OCI-LY7 (cell line): Measurements from ENCODE around the gene MAP4K1. TPM values are rescaled to one million over a fixed set of nuclear protein-coding genes. Genes with fewer than 3 reads are reported as not detected.

Experiments used
- BruUV-seq: library from RNA; stranded (reverse); fragments of 400-500 nt; replicated peaks from 2 replicates; lab custom pipeline; 2021; lab: Mats Ljungman, UMichigan
- CTCF ChIA-PET: fragments of 300-600 bp; sonication (Branson Sonifier 250); formaldehyde crosslinking; loops from one replicate; lab custom pipeline; 2022; ENCODE audit warnings: antibody characterized with exemption; ENCODE audit not compliant: unreplicated experiment; lab: Charles Lee
- POLR2A ChIA-PET: fragments of 300-600 bp; sonication (Branson Sonifier 250); formaldehyde crosslinking; loops from one replicate; lab custom pipeline; 2022; ENCODE audit warnings: antibody characterized with exemption; lab: Charles Lee
- DNase-seq: peaks from one replicate; pipeline ENCODE4 v3.0.0-alpha.2; 2015; ENCODE audit warnings: low spot score
- H2AFZ ChIP-seq: fragments of 200-600 bp; sonication (generic), shearing (Covaris generic); 2 replicates; pipeline ENCODE4 v1.6.1; 2014; ENCODE audit warnings: mild to moderate bottlenecking, antibody characterized with exemption, low read length, moderate library complexity
- H3K27ac ChIP-seq: fragments of 200-600 bp; sonication (generic); 2 replicates; pipeline ENCODE4 v1.5.1; 2014; ENCODE audit warnings: mixed run types, low read depth, mild to moderate bottlenecking, moderate library complexity, low read length, inconsistent platforms; ENCODE audit not compliant: poor library complexity, severe bottlenecking
- H3K36me3 ChIP-seq: fragments of 200-600 bp; sonication (generic); 2 replicates; pipeline ENCODE4 v1.6.1; 2014; ENCODE audit warnings: mild to moderate bottlenecking, antibody characterized with exemption, low read length, moderate library complexity, mixed read lengths; ENCODE audit not compliant: insufficient read depth
- H3K4me1 ChIP-seq: fragments of 200-600 bp; sonication (generic); 2 replicates; pipeline ENCODE4 v1.5.1; 2014; ENCODE audit warnings: mild to moderate bottlenecking, low read length; ENCODE audit not compliant: insufficient read depth, poor library complexity, severe bottlenecking
- H3K4me2 ChIP-seq: fragments of 200-600 bp; sonication (generic); 2 replicates; pipeline ENCODE4 v1.6.1; 2014; ENCODE audit warnings: mild to moderate bottlenecking, low read length
- H3K4me3 ChIP-seq: fragments of 200-600 bp; sonication (generic); 2 replicates; pipeline ENCODE4 v1.5.1; 2014; ENCODE audit warnings: mild to moderate bottlenecking, low read depth, low read length; ENCODE audit not compliant: poor library complexity, severe bottlenecking
- H3K79me2 ChIP-seq: fragments of 200-600 bp; sonication (generic); 2 replicates; pipeline ENCODE4 v1.6.1; 2016; ENCODE audit warnings: low read depth, mild to moderate bottlenecking, low read length, moderate library complexity, mixed read lengths; ENCODE audit not compliant: insufficient read depth
- H3K9me2 ChIP-seq: fragments of 200-600 bp; sonication (generic); 2 replicates; pipeline ENCODE4 v1.6.1; 2016; ENCODE audit warnings: mild to moderate bottlenecking, low read length, mixed read lengths; ENCODE audit not compliant: insufficient read depth
- H3K9me3 ChIP-seq: fragments of 200-600 bp; sonication (generic); 2 replicates; pipeline ENCODE4 v1.6.1; 2014; ENCODE audit warnings: mild to moderate bottlenecking, mixed run types, low read length, mixed read lengths
- H4K20me1 ChIP-seq: fragments of 200-600 bp; sonication (generic); 2 replicates; pipeline ENCODE4 v1.6.1; 2014; ENCODE audit warnings: mild to moderate bottlenecking, antibody characterized with exemption, low read length, moderate library complexity, mixed read lengths; ENCODE audit not compliant: insufficient read depth
- CTCF ChIP-seq: fragments of 200-600 bp; sonication (generic); conservative IDR thresholded peaks from 2 replicates; pipeline ENCODE4 v1.5.1; 2014; ENCODE audit warnings: mild to moderate bottlenecking, antibody characterized with exemption, low read length, moderate library complexity, mixed read lengths
- EZH2phosphoT487 ChIP-seq: fragments of 200-600 bp; sonication (generic); IDR thresholded peaks from 2 replicates; pipeline ENCODE4 v1.6.1; 2018; ENCODE audit warnings: low read depth, borderline replicate concordance, mild to moderate bottlenecking, mixed run types, antibody characterized with exemption, low read length, moderate library complexity, mixed read lengths
- intact Hi-C: fragments of 100-400 bp; cut with micrococcal nuclease; formaldehyde crosslinking; loops from one replicate; pipeline ENCODE4 v1.10.0; 2022; ENCODE audit not compliant: unreplicated experiment
- total RNA-seq, 2 experiments: library from RNA; depleted of rRNA in 1 of 2; stranded (reverse); fragments of >200 nt in 1 of 2; shearing (Covaris generic) in 1 of 2; gene quantifications; 2 replicates each; pipeline ENCODE4 v1.2.3, GENCODE V29; 2014 to 2022

MAP4K1 gene
- total RNA-seq, 2 experiments from 2014 or later, result 102 to 331 TPM

- intact Hi-C loops, result loop anchor here (10.0 kb wide), 1 partner anchor 181 kb away; no protein-coding TSS in a partner anchor
- H3K4me3 ChIP-seq, result no peak overlapping the region
- no peaks in the 10 kb centered on the region for H4K20me1 ChIP-seq
- H3K9me3 ChIP-seq, result no peaks in the 10 kb centered on the region
- H3K9me2 ChIP-seq, result no peaks in the 10 kb centered on the region
- ChIA-PET POLR2A (interaction anchor here (0.6 kb wide), 1 partner anchor 62 kb away, joined by 6 read pairs; no protein-coding TSS in a partner anchor), CTCF (interaction anchor here (0.6 kb wide), 1 partner anchor 74 kb away, joined by 3 read pairs; the partner anchor contains the start of gene MAP4K1)
- no peak overlapping the region for H3K4me2 ChIP-seq
- peaks cover 36% of the 10 kb centered on the region for H3K4me1 ChIP-seq
- BruUV-seq, result no TSS peak
- H3K79me2 ChIP-seq, result no peaks in the 10 kb centered on the region
- H3K27ac ChIP-seq, result no peak overlapping the region
- H3K36me3 ChIP-seq, result no peaks in the 10 kb centered on the region
- no peak for DNase-seq
- no peak overlapping the region for H2AFZ ChIP-seq
- no peak for TF ChIP-seq EZH2phosphoT487
- no peak for TF ChIP-seq CTCF
These were observed 74.4 kb downstream of the MAP4K1 start for GRCh38 chr19:38543286-38543806.

GRCh38 chr19:38542040-38542439 lies 75.7 kb downstream of the MAP4K1 start:
- CTCF ChIA-PET, result no interaction called here
- no peak overlapping the region for H2AFZ ChIP-seq
- H3K36me3 ChIP-seq, result no peaks in the 10 kb centered on the region
- H3K9me2 ChIP-seq, result no peaks in the 10 kb centered on the region
- no peak overlapping the region for H3K4me2 ChIP-seq
- no peaks in the 10 kb centered on the region for H3K79me2 ChIP-seq
- POLR2A ChIA-PET, result interaction anchor here (0.7 kb wide), 1 partner anchor 376 kb away, joined by 4 read pairs; no protein-coding TSS in a partner anchor
- no peak for TF ChIP-seq CTCF
- TF ChIP-seq EZH2phosphoT487, result no peak
- no peaks in the 10 kb centered on the region for H3K9me3 ChIP-seq
- BruUV-seq, result no TSS peak
- peaks cover 29% of the 10 kb centered on the region for H3K4me1 ChIP-seq
- H3K4me3 ChIP-seq, result no peak overlapping the region
- no peak overlapping the region for H3K27ac ChIP-seq
- intact Hi-C loops, result loop anchor here (10.0 kb wide), 1 partner anchor 183 kb away; no protein-coding TSS in a partner anchor
- no peak for DNase-seq
- no peaks in the 10 kb centered on the region for H4K20me1 ChIP-seq

GRCh38 chr19:38539751-38540150 lies 78.0 kb downstream of the MAP4K1 start:
- Histone ChIP-seq H3K4me2 (no peak overlapping the region), H4K20me1 (no peaks in the 10 kb centered on the region), H3K79me2 (no peaks in the 10 kb centered on the region), H3K9me3 (no peaks in the 10 kb centered on the region), H2AFZ (peak overlapping the region; percentile 97; the same call in 1 of the 2 replicates), H3K27ac (no peak overlapping the region), H3K4me1 (peaks cover 24% of the 10 kb centered on the region), H3K4me3 (no peak overlapping the region), H3K36me3 (no peaks in the 10 kb centered on the region), H3K9me2 (no peaks in the 10 kb centered on the region)
- no TSS peak for BruUV-seq
- no peak for TF ChIP-seq CTCF
- no peak for TF ChIP-seq EZH2phosphoT487
- DNase-seq, result no peak
- intact Hi-C loops, result loop anchor here (10.0 kb wide), 1 partner anchor 185 kb away; no protein-coding TSS in a partner anchor
- POLR2A ChIA-PET, result interaction anchor here (0.6 kb wide), 1 partner anchor 88 kb away, joined by 3 read pairs; no protein-coding TSS in a partner anchor
- CTCF ChIA-PET, result no interaction called here
